NK-92 (cell line): Measurements from ENCODE around the gene DIAPH3.
"Not testable (repeated sequence)": the region's sequence is repeated elsewhere in the genome, so short reads cannot be mapped to it uniquely, and the experiment has no call there.

Source experiments
- DNase-seq: peaks from one replicate; lab custom pipeline; 2025; ENCODE audit not compliant: unreplicated experiment; lab: John Stamatoyannopoulos, UW

DIAPH3 gene, protein sequence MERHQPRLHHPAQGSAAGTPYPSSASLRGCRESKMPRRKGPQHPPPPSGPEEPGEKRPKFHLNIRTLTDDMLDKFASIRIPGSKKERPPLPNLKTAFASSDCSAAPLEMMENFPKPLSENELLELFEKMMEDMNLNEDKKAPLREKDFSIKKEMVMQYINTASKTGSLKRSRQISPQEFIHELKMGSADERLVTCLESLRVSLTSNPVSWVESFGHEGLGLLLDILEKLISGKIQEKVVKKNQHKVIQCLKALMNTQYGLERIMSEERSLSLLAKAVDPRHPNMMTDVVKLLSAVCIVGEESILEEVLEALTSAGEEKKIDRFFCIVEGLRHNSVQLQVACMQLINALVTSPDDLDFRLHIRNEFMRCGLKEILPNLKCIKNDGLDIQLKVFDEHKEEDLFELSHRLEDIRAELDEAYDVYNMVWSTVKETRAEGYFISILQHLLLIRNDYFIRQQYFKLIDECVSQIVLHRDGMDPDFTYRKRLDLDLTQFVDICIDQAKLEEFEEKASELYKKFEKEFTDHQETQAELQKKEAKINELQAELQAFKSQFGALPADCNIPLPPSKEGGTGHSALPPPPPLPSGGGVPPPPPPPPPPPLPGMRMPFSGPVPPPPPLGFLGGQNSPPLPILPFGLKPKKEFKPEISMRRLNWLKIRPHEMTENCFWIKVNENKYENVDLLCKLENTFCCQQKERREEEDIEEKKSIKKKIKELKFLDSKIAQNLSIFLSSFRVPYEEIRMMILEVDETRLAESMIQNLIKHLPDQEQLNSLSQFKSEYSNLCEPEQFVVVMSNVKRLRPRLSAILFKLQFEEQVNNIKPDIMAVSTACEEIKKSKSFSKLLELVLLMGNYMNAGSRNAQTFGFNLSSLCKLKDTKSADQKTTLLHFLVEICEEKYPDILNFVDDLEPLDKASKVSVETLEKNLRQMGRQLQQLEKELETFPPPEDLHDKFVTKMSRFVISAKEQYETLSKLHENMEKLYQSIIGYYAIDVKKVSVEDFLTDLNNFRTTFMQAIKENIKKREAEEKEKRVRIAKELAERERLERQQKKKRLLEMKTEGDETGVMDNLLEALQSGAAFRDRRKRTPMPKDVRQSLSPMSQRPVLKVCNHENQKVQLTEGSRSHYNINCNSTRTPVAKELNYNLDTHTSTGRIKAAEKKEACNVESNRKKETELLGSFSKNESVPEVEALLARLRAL

DNA sequence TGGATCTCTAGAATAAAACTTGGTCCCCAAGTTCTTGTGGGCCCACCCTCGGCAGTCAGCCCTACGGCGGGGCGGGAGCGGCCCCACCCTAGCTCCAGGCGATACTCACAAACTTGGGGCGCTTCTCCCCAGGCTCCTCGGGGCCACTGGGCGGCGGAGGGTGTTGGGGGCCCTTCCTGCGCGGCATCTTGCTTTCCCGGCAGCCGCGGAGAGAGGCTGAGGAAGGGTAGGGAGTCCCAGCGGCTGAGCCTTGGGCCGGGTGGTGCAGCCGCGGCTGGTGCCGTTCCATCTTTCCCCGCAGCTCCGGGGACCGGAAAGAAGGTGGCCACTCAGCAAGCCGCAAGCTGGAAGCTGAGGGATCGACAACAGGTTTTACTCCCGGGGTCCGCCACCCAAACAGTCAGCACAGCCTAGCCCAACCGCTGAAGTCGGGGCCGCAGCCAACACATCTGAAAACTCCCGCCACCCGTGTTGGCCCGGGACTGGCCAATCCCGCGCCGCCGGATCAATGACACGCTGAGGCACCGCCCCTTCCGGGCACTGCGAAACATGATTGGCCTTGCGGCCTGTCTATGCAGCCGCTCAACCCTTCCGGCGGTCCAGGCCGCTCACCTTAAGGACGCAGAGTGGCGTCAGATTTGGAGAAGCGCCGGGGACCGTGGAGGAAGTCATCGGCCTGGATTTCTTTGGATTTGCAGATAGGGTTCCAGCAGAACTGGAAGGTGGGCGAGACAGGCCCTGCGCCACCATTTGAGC is at the start of gene DIAPH3:
Gene DIAPH3 (minus strand): TSS at position 451 of the 756 bp plus-strand sequence. CDS start 162 bp downstream, at position 289.
- peak; percentile 45 for DNase-seq

DNA sequence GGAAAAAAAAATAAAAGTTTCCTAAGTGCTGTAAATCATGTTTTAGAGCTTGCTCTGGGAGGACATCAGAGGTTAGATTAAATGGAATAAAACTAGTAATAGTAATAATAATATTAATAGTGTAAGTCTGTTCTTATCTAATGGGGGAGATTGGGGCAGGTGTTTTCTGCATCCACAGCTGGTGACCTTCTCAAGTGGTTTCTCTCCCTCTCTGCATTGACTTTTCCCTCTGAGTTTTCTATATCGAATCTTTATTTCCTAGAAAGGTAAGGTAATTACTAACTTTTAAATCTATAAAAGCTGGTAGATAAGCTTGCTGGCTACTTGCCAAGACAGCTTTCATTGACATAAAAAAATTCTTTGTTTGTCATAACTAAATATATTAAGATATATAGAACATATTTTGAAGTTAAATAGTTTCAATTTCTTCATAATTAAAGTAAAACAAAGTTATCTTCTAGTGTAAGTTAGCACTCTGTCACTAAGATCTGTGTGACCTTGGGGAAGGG is 49.6 kb upstream of the DIAPH3 start:
- DNase-seq: no peak

DNA sequence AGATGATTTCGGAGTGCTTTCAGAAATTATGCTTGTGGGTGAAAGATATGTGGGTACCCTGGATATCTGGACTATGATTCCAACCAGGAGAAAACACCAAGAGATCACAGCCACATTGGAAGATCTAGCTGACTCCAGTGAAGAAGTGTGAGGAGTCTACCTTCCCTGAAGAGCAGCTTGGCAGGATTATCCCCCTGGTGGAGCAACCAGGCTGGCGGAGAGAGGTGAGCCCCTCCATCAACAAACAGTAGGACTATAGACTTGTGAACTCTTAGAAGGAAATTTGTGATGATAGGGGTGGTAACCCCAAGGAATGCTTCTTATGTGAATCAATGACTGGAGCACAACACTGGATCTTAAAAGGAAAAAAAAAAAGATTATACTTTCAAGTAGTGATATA is 47.8 kb upstream of the DIAPH3 start:
- DNase-seq: no peak

DNA sequence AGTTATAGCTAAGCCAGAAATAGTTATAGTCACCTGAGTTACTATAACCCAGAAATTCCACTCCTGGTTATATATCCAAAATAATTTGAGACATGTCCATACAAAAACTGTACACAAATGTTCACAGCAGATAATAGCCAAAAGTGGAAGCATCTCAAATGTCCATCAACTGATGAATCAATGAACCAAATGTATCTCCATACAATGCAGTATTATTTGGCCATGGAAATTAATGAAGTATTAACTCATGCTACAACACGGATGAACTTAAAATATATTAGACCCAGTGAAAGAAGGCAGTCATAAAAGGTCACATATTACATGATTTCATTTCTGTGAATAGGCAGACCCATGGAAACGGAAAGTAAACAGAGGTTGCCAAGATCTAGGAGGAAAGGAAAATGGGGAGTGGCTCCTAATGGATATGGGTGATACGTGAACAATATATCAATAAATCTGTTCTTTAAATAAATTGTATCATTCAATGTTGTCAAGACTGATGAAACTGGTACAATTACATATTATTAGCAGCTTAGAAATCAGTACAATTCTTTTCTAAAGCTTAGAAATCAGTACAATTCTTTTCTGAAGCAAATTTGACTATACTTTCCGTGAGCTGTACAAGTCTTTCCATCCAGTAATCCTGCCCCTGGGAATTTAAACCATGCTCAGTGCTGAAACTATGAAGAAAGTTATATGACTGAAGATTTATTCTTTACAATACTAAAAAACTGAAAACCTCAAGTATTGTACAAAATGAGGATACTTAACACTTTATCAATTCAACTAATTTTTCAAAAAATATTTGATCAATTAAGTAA is 47.0 kb upstream of the DIAPH3 start:
- no peak for DNase-seq

DNA sequence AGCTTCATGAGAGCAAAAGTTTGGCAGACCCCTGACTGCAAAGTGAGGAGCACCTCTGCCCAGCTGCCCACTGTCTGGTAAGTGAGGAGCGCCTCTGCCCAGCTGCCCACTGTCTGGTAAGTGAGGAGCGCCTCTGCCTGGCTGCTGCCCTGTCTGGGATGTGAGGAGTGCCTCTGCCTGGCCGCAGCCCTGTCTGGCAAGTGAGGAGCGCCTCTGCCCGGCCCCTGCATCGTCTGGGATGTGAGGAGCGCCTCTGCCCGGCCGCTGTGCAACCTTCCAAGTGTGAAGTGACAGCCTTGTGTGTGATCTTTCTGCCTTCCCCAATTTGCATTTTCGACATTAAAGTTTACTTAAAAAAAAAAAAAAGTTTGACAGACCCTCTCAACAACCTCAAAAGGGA is 41.8 kb upstream of the DIAPH3 start:
- not testable (repeated sequence) for DNase-seq

DNA sequence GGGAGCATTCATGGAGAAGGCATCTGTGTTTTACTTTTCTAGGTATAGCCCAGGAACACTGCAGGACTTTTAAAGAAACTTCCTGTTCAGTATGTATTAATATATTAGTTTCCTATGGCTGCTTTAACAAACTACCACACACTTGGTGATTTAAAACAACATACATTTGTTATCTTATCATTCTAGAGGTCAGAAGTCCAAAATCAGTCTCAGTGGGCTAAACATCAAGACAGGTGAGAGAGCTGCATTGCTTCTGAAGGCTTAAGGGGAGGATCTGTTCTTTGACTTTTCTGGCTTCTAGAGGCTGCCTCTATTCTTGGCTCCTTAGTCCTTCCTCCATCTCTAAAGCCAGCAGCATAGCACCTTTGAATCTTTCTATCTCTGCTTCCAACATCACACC is 37.6 kb upstream of the DIAPH3 start:
- no peak for DNase-seq

DNA sequence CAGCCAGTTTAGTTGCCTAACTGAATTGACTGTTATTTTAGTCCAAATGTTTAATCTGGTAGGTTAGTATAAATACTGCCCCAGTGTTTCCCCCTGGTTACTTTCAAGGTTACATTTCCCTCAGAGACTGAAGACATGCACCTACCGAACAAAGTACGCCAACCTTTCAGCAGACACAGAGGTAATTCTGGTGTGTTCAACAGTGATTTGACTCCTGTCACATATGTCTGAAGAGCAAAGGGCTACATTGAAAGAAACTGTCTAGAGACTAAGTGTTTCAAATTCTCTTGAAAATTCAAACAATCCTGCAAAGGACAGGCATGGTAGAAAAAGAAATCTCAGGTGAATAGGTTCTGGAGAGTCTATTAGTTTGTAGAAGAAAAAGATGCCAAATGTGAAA is 32.2 kb upstream of the DIAPH3 start:
- DNase-seq: not testable (repeated sequence)

DNA sequence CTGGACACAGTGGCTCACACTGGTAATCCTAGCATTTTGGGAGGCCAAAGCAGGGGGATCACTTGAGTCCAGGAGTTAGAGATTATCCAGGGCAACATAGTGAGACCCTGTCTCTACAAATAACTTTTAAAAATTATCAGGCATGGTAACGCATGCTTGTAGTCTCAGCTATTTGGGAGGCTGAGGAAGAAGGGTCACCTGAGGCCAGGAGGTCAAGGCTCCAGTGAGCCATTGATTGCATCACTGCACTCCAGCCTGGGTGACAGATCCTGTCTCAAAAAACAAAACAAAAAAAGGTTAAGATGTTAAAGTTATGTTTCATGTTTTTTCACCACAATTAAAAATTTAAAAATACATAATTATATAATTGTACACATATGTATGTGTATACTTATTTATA is 19.2 kb upstream of the DIAPH3 start:
- DNase-seq: no peak

DNA sequence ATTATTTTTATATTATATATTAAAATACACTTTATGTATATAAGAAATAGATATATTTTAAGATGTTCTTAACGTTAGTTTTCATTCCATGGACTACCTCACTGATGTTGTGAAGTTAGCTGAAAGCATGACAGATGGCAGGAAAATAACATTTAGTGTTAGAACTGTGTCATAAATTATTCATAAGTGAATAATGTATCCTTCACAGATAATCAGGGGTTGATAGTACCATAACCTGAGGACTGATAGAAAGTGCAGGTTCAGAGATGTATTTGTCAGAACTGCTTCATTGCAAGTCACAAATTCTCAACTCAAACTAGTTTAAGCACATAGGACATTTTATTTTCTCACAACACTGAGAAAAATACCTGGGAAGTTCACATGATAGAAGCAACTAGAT is 14.6 kb upstream of the DIAPH3 start:
- no peak for DNase-seq

DNA sequence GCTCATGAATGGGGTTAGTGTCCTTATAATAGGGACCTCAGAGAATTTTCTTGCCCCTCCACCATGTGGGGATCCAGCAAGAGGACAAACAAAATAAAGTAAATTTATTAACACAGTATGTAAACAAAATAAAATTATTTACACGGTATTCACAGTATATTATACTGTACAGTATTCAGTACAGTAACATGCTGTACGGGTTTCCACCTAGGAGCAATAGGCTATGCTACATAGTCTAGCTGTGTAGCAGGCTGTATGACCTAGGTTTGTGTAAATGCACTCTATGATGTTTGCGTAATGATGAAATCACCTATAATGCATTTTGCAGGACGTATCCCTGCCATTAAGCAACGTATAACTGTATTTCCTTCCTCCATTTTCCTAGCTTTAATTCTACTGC is 11.8 kb upstream of the DIAPH3 start:
- no peak for DNase-seq

DNA sequence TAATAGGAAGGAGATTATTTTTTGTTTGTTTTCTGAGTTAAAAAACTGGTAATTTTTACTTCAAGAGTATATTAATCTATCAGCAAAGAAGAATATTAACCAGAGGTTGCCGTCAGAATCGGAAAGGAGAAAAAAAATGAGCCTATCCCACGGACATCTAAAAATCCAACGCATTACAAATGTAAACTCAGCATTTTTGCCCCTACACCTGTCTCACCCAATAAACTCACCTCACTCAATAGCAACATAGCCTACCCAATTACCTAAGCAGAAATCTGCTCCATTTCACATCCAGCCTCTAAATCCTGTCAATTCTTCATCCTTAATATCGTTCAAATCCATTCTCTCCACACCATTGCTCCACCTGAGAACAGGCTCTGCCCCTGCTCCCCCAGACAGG is 10.4 kb upstream of the DIAPH3 start:
- DNase-seq: no peak

DNA sequence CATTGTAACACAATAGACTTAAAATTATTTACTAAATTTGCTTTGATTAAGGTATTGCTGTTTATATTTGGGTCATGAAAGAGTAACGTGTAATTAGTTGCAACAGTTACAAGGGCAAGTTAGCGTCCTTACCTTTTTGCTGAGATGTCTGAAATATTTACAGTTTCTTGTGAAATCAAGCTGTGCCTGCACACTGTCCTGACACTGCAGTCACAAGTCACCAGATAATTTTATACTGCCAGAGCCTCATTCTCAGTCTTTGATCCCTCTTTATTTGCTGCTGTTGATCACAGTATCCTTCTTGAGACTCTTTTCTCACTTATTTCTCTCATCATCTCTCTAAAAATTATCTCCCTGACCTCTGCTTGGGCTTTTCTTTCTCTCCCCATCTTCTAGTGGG is 8.4 kb upstream of the DIAPH3 start:
- no peak for DNase-seq

DNA sequence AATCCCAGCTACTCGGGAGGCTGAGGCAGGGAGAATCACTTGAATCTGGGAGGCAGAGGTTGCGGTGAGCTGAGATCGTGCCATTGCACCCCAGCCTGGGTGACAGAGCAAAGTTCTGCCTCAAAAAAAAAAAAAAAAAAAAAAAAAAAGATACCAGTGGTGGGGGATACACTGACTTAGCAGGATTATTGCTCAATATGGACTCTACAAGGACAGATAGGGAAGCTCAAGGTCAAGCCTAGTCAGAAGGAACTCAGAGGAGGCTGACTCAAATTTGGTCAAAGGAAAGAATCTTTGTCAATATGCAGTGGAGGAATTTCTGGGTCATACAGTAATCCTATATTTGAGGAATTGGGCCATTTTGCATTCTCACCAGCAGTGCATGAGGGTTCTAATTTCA is 6.7 kb upstream of the DIAPH3 start:
- DNase-seq: no peak

DNA sequence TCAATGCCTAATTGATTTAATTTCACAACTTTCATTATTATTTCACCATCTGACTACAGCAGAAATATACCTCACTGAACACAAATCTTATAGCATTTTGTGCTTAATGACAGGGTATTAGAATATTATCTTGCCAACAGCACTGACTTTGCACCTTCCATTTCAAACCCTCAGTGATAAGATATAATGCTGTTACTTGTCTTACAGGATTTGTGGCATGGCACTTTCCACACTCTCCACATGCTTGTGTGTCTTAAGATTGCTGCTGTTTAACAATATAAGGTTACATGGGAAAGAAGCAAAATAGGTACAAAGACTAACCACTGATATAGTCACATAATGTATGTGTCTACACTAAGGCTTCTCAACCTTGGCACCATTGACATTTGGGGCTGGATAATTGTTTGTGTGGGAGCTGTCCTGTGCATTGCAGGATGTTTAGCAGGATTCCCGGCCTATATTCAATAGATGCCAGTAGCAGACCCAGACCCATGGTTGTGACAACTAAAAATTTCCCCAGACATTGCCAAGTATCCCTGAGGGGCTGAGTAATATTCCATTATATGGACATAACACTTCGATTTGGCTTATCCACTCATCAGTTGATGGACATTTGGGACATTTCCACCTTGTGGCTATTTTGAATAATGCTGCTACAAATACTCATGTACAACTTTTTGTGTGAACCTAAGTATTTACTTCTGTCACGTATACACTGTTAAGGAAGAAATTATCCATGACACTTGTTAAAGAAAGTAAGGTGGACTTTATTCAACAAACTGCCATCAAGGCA is 5.7 kb upstream of the DIAPH3 start:
- DNase-seq: no peak

DNA sequence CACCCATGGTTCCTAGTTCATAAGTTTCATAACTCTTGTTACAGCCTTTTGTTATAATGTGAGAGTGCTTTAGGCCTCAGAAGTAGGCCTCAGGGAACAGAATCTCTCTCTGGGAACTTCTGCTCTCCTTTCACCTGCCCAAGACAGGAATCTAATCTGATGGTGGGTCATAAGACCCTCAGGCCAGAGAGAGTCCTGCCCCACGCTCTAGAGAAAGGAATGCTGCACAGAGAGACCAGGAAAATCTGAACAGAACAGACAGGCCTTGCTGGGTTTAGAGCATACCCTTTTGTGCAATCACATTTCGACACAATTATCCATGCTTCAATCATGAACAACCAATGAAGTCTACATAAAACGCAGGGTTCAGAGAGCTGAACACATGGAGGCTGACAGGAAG is 3.4 kb upstream of the DIAPH3 start:
- no peak for DNase-seq

DNA sequence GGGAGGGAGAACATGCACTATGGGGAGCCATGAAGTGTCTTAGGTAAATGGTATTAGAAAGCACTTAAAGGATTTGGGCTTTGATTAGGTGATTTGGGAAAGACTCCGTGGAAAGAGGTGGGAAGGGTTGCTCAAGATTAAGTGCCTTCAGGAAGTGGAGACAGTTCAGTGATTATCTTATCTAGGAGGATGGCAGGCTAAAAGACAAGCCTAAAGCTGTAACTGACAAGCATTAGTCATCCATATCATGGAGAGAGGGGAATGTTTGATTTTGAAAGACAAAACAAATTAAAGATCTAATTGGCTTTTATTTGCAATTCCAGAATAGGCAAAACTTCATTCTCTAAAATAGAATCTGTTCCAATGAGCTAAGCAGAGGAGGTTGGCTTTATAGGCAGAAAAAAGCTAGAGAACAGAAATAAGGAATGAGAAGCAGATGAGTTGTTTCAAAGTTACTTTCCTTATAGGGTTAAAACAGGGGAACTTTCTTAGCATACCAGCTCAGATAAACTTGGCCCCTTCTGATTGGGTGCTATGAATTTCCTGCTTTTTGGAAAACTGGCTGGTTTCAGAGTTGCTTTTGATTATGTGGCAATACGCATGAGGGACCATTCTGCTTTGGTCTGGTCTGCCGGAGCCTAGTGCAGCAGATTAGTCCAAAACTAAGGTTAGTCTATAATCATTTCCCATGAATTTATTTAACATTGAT is 1.8 kb upstream of the DIAPH3 start:
- DNase-seq: no peak

DNA sequence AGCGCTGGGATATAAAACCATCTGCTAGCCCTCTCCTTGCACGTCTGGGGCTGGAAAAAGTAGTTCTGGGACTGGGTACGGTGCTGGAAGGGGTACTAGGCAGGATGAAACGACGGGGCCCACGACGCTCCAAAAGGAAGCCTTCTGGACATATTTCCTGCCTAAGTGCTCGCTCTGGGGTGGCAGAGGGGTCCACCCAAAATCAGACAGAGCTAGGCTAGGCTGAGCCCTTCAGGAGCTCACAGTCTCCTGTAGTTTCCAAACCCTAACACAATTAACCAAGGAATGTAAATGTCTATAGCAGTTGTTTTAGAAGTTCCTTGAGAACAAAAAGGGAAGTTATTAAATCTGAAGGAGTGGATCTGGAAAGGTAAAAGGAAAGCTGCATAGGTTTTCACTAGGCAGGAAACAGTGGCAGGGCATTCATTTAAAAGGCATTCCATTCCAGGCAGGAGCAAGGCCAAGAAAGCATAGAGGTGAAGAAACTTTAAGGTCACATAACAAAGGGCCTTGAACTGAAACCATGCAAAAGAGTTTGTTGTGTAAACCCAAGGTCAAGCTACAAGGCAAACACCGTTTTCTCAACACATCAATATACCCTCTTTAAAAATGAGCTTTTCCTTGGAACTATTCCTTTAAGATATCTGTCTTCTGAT is 634 bp upstream of the DIAPH3 start:
- DNase-seq: no peak

DNA sequence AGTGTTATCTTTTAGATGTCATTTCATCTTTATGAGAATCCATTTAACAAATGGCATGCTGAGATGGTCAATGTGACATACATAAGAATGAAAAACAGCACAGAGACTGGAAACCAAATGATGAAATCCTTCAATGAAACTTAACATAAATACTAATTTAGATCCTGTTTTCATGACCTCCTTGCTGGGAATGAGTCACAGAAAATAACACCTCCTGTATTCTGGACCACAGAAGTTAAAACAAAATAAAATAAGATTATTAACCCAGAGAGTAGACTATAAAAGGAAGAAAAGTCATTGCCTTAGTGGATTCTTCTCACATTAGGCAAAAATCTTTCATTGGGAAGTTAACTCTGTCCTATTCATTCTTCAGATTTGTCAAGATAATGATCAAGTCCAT is 1.6 kb downstream of the DIAPH3 start:
- no peak for DNase-seq
